IMR-90 (cell line): Measurements from ENCODE around the gene NEURL2. TPM values are rescaled to one million over a fixed set of nuclear protein-coding genes. Genes with fewer than 3 reads are reported as not detected.

Experiments
- ATAC-seq: fragments of 200-7000 bp; cut with Tn5 transposase; 2 replicates; pipeline ENCODE4 v1.9.1; 2020; ENCODE audit warnings: low read depth, mild to moderate bottlenecking, moderate library complexity
- BruUV-seq: library from RNA; stranded (reverse); fragments of 400-500 nt; replicated peaks from 2 replicates; lab custom pipeline; 2021; lab: Mats Ljungman, UMichigan
- CTCF ChIA-PET: fragments of 300-600 bp; formaldehyde crosslinking; extraction: SDS; loops from one replicate; lab custom pipeline; 2021; ENCODE audit warnings: antibody characterized with exemption; lab: Yijun Ruan, JAX
- POLR2A ChIA-PET: fragments of 300-600 bp; sonication (Branson Sonifier 250); formaldehyde crosslinking; loops from one replicate; lab custom pipeline; 2022; ENCODE audit warnings: antibody characterized with exemption; ENCODE audit not compliant: unreplicated experiment; lab: Charles Lee
- DNase-seq: peaks from one replicate; pipeline ENCODE4 v3.0.0; 2013
- H2AFZ ChIP-seq: replicated peaks from 2 replicates; pipeline ENCODE3; 2013; ENCODE audit warnings: low read length, mild to moderate bottlenecking; ENCODE audit not compliant: poor library complexity
- H2AK5ac ChIP-seq: 2 replicates; pipeline ENCODE4 v1.6.1; 2013; ENCODE audit warnings: low read depth, low read length, inconsistent platforms
- H2AK9ac ChIP-seq: replicated peaks from 2 replicates; pipeline ENCODE3; 2013; ENCODE audit warnings: mild to moderate bottlenecking, low read depth, low read length, moderate library complexity; ENCODE audit not compliant: poor library complexity
- H2BK120ac ChIP-seq: 2 replicates; pipeline ENCODE4 v1.6.1; 2013; ENCODE audit warnings: low read depth, low read length, inconsistent platforms
- H2BK15ac ChIP-seq: 3 replicates; pipeline ENCODE4 v1.6.1; 2013; ENCODE audit warnings: low read depth, low read length, inconsistent platforms
- H2BK20ac ChIP-seq: 2 replicates; pipeline ENCODE4 v1.6.1; 2013; ENCODE audit warnings: low read depth, mild to moderate bottlenecking, inconsistent platforms, low read length, moderate library complexity
- H2BK5ac ChIP-seq: 2 replicates; pipeline ENCODE4 v1.6.1; 2013; ENCODE audit warnings: mild to moderate bottlenecking, low read depth, low read length, inconsistent platforms; ENCODE audit not compliant: poor library complexity, severe bottlenecking
- H3K14ac ChIP-seq: replicated peaks from 2 replicates; pipeline ENCODE4 v1.6.1; 2013; ENCODE audit warnings: low read depth, low read length, inconsistent platforms
- H3K18ac ChIP-seq: 2 replicates; pipeline ENCODE4 v1.6.1; 2013; ENCODE audit warnings: low read depth, low read length, control low read depth
- H3K23ac ChIP-seq: 2 replicates; pipeline ENCODE4 v1.6.1; 2013; ENCODE audit warnings: low read depth, low read length, inconsistent platforms
- H3K27ac ChIP-seq: 2 replicates; pipeline ENCODE4 v1.5.1; 2013; ENCODE audit warnings: mild to moderate bottlenecking, control low read depth, low read length; ENCODE audit not compliant: insufficient read depth
- H3K27me3 ChIP-seq: 2 replicates; pipeline ENCODE4 v1.6.1; 2013; ENCODE audit warnings: low read length; ENCODE audit not compliant: control insufficient read depth, insufficient read depth
- H3K36me3 ChIP-seq: 2 replicates; pipeline ENCODE4 v1.6.1; 2013; ENCODE audit warnings: low read length, mixed read lengths; ENCODE audit not compliant: control insufficient read depth, insufficient read depth
- H3K4ac ChIP-seq: 2 replicates; pipeline ENCODE4 v1.6.1; 2013; ENCODE audit warnings: low read depth, low read length, inconsistent platforms
- H3K4me1 ChIP-seq: 2 replicates; pipeline ENCODE4 v1.6.1; 2013; ENCODE audit warnings: low read length, mixed read lengths; ENCODE audit not compliant: control insufficient read depth, insufficient read depth
- H3K4me2 ChIP-seq: 2 replicates; pipeline ENCODE4 v1.6.1; 2013; ENCODE audit warnings: low read depth, mild to moderate bottlenecking, control low read depth, low read length, moderate library complexity
- H3K4me3 ChIP-seq: 2 replicates; pipeline ENCODE4 v1.5.1; 2013; ENCODE audit warnings: low read depth, mild to moderate bottlenecking, control low read depth, low read length, moderate library complexity; ENCODE audit not compliant: insufficient read depth
- H3K56ac ChIP-seq: 2 replicates; pipeline ENCODE4 v1.6.1; 2013; ENCODE audit warnings: low read length, inconsistent platforms; ENCODE audit not compliant: insufficient read depth; ENCODE audit errors: extremely low read depth
- H3K79me1 ChIP-seq, 2 experiments: 2 replicates each; pipeline ENCODE4 v1.6.1; 2013; ENCODE audit warnings: low read length in 2 of 2, inconsistent platforms in 1 of 2, low read depth in 1 of 2
- H3K9ac ChIP-seq: 2 replicates; pipeline ENCODE4 v1.6.1; 2013; ENCODE audit warnings: low read depth, low read length, control low read depth
- H3K9me1 ChIP-seq: 2 replicates; pipeline ENCODE4 v1.6.1; 2013; ENCODE audit warnings: low read length, inconsistent platforms; ENCODE audit not compliant: insufficient read depth
- H3K9me3 ChIP-seq: 2 replicates; pipeline ENCODE4 v1.6.1; 2013; ENCODE audit warnings: low read length; ENCODE audit not compliant: control insufficient read depth, insufficient read depth
- H4K20me1 ChIP-seq: 2 replicates; pipeline ENCODE4 v1.6.1; 2013; ENCODE audit warnings: low read length, inconsistent platforms; ENCODE audit not compliant: insufficient read depth
- H4K5ac ChIP-seq: 2 replicates; pipeline ENCODE4 v1.6.1; 2013; ENCODE audit warnings: mild to moderate bottlenecking, low read depth, low read length, control low read depth
- H4K8ac ChIP-seq, 2 experiments: 2 replicates each; pipeline ENCODE4 v1.6.1; 2013; ENCODE audit warnings: low read depth in 2 of 2, low read length in 2 of 2, control low read depth in 1 of 2, inconsistent platforms in 1 of 2
- H4K91ac ChIP-seq: 2 replicates; pipeline ENCODE4 v1.6.1; 2013; ENCODE audit warnings: low read depth, low read length, inconsistent platforms; ENCODE audit not compliant: insufficient read depth
- BHLHE40 ChIP-seq: fragments of 150-350 bp; IDR thresholded peaks from 2 replicates; pipeline ENCODE4 v1.6.1; 2016; ENCODE audit warnings: mild to moderate bottlenecking, low read depth, low read length
- CEBPB ChIP-seq: IDR thresholded peaks from 2 replicates; pipeline ENCODE4 v1.6.1; 2012; ENCODE audit warnings: low read depth, low read length, improper control_type of control experiment
- CHD1 ChIP-seq: IDR thresholded peaks from 2 replicates; pipeline ENCODE4 v1.6.1; 2012; ENCODE audit warnings: low read depth, low read length, improper control_type of control experiment
- FOS ChIP-seq: fragments of 150-350 bp; IDR thresholded peaks from 2 replicates; pipeline ENCODE4 v1.6.1; 2016; ENCODE audit warnings: low read depth, low read length
- MAFK ChIP-seq: IDR thresholded peaks from 2 replicates; pipeline ENCODE4 v1.6.1; 2012; ENCODE audit warnings: low read depth, low read length, improper control_type of control experiment
- MAZ ChIP-seq: IDR thresholded peaks from 2 replicates; pipeline ENCODE4 v1.6.1; 2012; ENCODE audit warnings: low read depth, mild to moderate bottlenecking, low read length, improper control_type of control experiment, moderate library complexity, borderline replicate concordance
- MXI1 ChIP-seq: IDR thresholded peaks from 2 replicates; pipeline ENCODE4 v1.6.1; 2012; ENCODE audit warnings: low read depth, mild to moderate bottlenecking, low read length, moderate library complexity, borderline replicate concordance
- NFE2L2 ChIP-seq: fragments of 150-350 bp; IDR thresholded peaks from 2 replicates; pipeline ENCODE4 v1.6.1; 2016; ENCODE audit warnings: low read depth, mild to moderate bottlenecking, low read length
- POLR2A ChIP-seq: IDR thresholded peaks from 2 replicates; pipeline ENCODE4 v1.6.1; 2012; ENCODE audit warnings: mild to moderate bottlenecking, low read depth, low read length
- RAD21 ChIP-seq: IDR thresholded peaks from 2 replicates; pipeline ENCODE4 v1.6.1; 2012; ENCODE audit warnings: low read length, improper control_type of control experiment
- RCOR1 ChIP-seq: IDR thresholded peaks from 2 replicates; pipeline ENCODE4 v1.6.1; 2012; ENCODE audit warnings: mild to moderate bottlenecking, low read length, improper control_type of control experiment; ENCODE audit not compliant: insufficient replicate concordance
- RFX5 ChIP-seq: IDR thresholded peaks from 2 replicates; pipeline ENCODE4 v1.8.0; 2012; ENCODE audit warnings: low read depth, mild to moderate bottlenecking, low read length, moderate library complexity
- WGBS, 2 experiments: methylation state at CpG; one replicate each; pipeline versions ENCODE4 v1.1.5 to v1.1.7; 2013; ENCODE audit warnings: missing lambda C conversion rate in 2 of 2; ENCODE audit not compliant: insufficient read length in 1 of 2; ENCODE audit errors: extremely low coverage in 2 of 2; 5-methylcytosine and 5-hydroxymethylcytosine counted together
- dilution Hi-C: fragments of 300-500 bp; cut with HindIII; formaldehyde crosslinking; loops from one replicate; pipeline ENCODE4 v1.14.3; 2018; ENCODE audit warnings: low sequenced_read_pairs; ENCODE audit not compliant: unreplicated experiment
- in situ Hi-C: fragments of 300-500 bp; cut with MboI; formaldehyde crosslinking; loops from 3 replicates; pipeline ENCODE4 v1.14.3; 2019; ENCODE audit warnings: low sequenced_read_pairs, inconsistent platforms, mixed read lengths
- intact Hi-C: fragments of 100-400 bp; cut with micrococcal nuclease; formaldehyde crosslinking; loops from 2 replicates; pipeline ENCODE4 v1.10.0; 2022
- polyA plus RNA-seq, 3 experiments: library from polyadenylated mRNA; depleted of rRNA; stranded (reverse); fragments of >200 nt; gene quantifications; 2 replicates each; pipeline ENCODE4 v1.2.3, GENCODE V29; 2012; ENCODE audit warnings: low replicate concordance in 1 of 3
- total RNA-seq: library from RNA; depleted of rRNA; stranded (reverse); fragments of >200 nt; gene quantifications from 2 replicates; pipeline ENCODE4 v1.2.3, GENCODE V29; 2012
- TF ChIP-seq, protein P1 (sequence below): fragments of 150-350 bp; IDR thresholded peaks from 2 replicates; pipeline ENCODE4 v1.6.1; 2017; ENCODE audit warnings: mild to moderate bottlenecking, antibody characterized with exemption, low read length, low read depth
- TF ChIP-seq, protein P2 (sequence below): conservative IDR thresholded peaks from 2 replicates; pipeline ENCODE4 v1.5.1; 2012; ENCODE audit warnings: mild to moderate bottlenecking, low read depth, low read length, improper control_type of control experiment

The NEURL2 gene
- total and polyA plus RNA-seq, 2 of the 4 experiments (the other 2 are of a cell fraction) = 1.1 to 2.5 TPM

DNA sequence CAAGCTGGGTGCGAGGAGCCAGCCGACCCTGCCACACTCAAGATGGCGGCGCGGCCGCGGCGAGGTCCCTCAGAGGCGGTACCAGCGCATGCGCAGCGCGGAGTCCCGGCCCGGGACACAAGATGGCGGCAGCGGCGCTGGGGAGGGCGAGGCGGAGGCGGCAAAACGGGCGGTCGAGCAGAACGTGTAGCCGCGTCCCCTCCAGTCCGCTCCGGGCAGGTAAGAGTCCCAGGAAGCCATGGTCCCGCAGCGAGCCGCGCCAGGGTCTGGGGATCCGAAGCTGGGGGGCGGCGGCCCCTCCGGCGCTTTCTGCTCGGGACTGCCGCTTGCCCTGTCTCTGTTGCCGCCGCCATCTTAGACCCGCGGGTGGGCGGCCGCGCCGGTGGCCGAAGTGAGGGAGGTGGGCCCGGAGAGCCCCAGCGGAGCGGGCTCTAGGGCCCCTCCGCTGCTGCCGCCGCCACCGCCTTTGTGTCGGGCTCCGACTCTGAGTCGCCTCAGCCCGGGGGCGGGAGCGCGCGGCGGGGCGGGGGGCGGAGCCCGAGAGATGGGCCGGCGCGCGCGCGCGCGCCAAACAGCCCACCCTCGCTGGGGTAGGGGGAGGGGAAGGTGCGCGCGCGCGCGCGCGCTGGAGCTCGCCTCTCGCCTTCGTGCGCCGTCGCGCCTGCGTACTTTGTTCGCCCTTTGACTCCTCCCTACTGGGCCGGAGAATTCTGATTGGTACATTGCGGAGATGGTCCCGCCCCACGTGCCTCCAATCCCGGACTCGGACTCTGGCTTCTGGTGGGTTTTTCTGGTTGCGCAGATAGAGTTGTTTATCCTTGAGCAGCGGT, 43.8 kb upstream of the NEURL2 start, which contains the start of gene PCIF1:
PCIF1 (plus strand) TSS at position 98 of the 830 bp plus-strand sequence. CDS start 4,317 bp downstream, outside the sequence.
- no TSS peak for BruUV-seq
- peak within 1 kb of the TSS; percentile 85 for H3K4me3 ChIP-seq
- peak within 1 kb of the TSS; percentile 98 for H3K56ac ChIP-seq
- peak within 1 kb of the TSS; percentile 98 to 100 for H4K8ac ChIP-seq
- dilution Hi-C loops = no loop called here
- H3K27me3 ChIP-seq = no peaks in the 10 kb centered on the region
- ChIA-PET POLR2A (interaction anchor here (0.6 to 1.2 kb wide), 4 partner anchors 9 to 25 kb away, joined by 3 to 8 read pairs (median 5); no protein-coding TSS in a partner anchor), CTCF (interaction anchor here (0.8 to 1.5 kb wide), 2 partner anchors 43 to 136 kb away, joined by 3 to 6 read pairs; no protein-coding TSS in a partner anchor)
- peak within 1 kb of the TSS; percentile 98 for H4K5ac ChIP-seq
- H3K27ac ChIP-seq = peak within 1 kb of the TSS; percentile 99
- intact Hi-C loops = loop anchor here (1.0 to 10.0 kb wide), 5 partner anchors 24 to 136 kb away; partner anchors contain the start of genes ACOT8, CTSA, NEURL2 and SNX21
- in situ Hi-C loops = no loop called here
- H3K4ac ChIP-seq = peak within 1 kb of the TSS; percentile 100
- peak within 1 kb of the TSS; percentile 99 for H3K9ac ChIP-seq
- H3K14ac ChIP-seq = peak within 1 kb of the TSS; percentile 99
- H2AK5ac ChIP-seq = peak within 1 kb of the TSS; percentile 99
- WGBS, 2 experiments = 1% methylated on average over 40 of the region's 102 CpGs; no CpG with 5 or more reads in 1 of the 2 experiments
- peak; percentile 84 for ATAC-seq
- H2BK15ac ChIP-seq = peak within 1 kb of the TSS; percentile 89; the same call in 1 of the 3 replicates
- H4K20me1 ChIP-seq = peaks cover 19% of the 10 kb centered on the region
- H3K18ac ChIP-seq = peak within 1 kb of the TSS; percentile 96
- H2BK120ac ChIP-seq = peak within 1 kb of the TSS; percentile 91
- H3K9me1 ChIP-seq = 0 out of 2 replicates have a peak, but pooled peaks cover 4% of the 10 kb centered on the region
- no peak within 1 kb of the TSS for H2BK20ac ChIP-seq
- H2AFZ ChIP-seq = peak within 1 kb of the TSS; percentile 99
- peak within 1 kb of the TSS; percentile 100 for H2AK9ac ChIP-seq
- H3K4me1 ChIP-seq = peaks cover 5% of the 10 kb centered on the region
- peak within 1 kb of the TSS; percentile 97 for H3K4me2 ChIP-seq
- H3K9me3 ChIP-seq = no peaks in the 10 kb centered on the region
- H3K23ac ChIP-seq = peak within 1 kb of the TSS; percentile 92
- peak within 1 kb of the TSS; percentile 100 for H2BK5ac ChIP-seq
- H3K36me3 ChIP-seq = peaks cover 20% of the 10 kb centered on the region
- H3K79me1 ChIP-seq = peaks cover 38 to 75% of the 10 kb centered on the region in 2 experiments
- H4K91ac ChIP-seq = peak within 1 kb of the TSS; percentile 100
- DNase-seq = peak; percentile 98
- TF ChIP-seq MAZ (peak; percentile 38; the same call in 1 of the 2 replicates), RFX5 (no peak), NFE2L2 (no peak), RAD21 (0 out of 2 replicates have a peak, but pooled peaks have one; percentile 2), RCOR1 (no peak), POLR2A (peak; percentile 98), MAFK (no peak), CHD1 (peak; percentile 90; the same call in 1 of the 2 replicates), FOS (0 out of 2 replicates have a peak, but pooled peaks have one; percentile 1), BHLHE40 (no peak), CEBPB (no peak), MXI1 (peak; percentile 60; the same call in 1 of the 2 replicates)
- TF ChIP-seq, protein P1, sequence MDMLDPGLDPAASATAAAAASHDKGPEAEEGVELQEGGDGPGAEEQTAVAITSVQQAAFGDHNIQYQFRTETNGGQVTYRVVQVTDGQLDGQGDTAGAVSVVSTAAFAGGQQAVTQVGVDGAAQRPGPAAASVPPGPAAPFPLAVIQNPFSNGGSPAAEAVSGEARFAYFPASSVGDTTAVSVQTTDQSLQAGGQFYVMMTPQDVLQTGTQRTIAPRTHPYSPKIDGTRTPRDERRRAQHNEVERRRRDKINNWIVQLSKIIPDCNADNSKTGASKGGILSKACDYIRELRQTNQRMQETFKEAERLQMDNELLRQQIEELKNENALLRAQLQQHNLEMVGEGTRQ = peak; percentile 97
- TF ChIP-seq, protein P2, sequence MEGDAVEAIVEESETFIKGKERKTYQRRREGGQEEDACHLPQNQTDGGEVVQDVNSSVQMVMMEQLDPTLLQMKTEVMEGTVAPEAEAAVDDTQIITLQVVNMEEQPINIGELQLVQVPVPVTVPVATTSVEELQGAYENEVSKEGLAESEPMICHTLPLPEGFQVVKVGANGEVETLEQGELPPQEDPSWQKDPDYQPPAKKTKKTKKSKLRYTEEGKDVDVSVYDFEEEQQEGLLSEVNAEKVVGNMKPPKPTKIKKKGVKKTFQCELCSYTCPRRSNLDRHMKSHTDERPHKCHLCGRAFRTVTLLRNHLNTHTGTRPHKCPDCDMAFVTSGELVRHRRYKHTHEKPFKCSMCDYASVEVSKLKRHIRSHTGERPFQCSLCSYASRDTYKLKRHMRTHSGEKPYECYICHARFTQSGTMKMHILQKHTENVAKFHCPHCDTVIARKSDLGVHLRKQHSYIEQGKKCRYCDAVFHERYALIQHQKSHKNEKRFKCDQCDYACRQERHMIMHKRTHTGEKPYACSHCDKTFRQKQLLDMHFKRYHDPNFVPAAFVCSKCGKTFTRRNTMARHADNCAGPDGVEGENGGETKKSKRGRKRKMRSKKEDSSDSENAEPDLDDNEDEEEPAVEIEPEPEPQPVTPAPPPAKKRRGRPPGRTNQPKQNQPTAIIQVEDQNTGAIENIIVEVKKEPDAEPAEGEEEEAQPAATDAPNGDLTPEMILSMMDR = no peak
